ENCODE data around the gene EP400. TPM values are rescaled to one million over a fixed set of nuclear protein-coding genes. Genes with fewer than 3 reads are reported as not detected.

EP400 gene
- total and polyA plus RNA-seq, 5 donors = 10.1 to 21.6 (median 16.5) TPM

GRCh38 chr12:131930510-131930909 is 19.2 kb upstream of the EP400 start:
- Histone ChIP-seq H3K9me3 (ENCODE audit: control insufficient read depth, low read length) (no peaks in the 10 kb centered on the region), H3K27me3 (ENCODE audit: control insufficient read depth, insufficient read depth) (no peaks in the 10 kb centered on the region), H3K4me1 (ENCODE audit: control insufficient read depth, insufficient read depth, low read length) (no peaks in the 10 kb centered on the region), H3K27ac (ENCODE audit: low read length) (no peak overlapping the region), H3K4me3 (ENCODE audit: low read length) (peak overlapping the region; percentile 49)
- DNase-seq (peak in 1 of 3 donors; percentile 16), ATAC-seq (no peak)
- WGBS = 86% methylated on average over 9 of the region's 9 CpGs
- intact Hi-C loops (cut with DNase I) = loop anchor here in 1 of 4 donors (10.0 kb wide), 1 partner anchor 96 kb away; no protein-coding TSS in a partner anchor

- WGBS = 93% methylated on average over 8 of the region's 8 CpGs
- Histone ChIP-seq H3K27ac (ENCODE audit: low read length) (no peak overlapping the region), H3K4me3 (ENCODE audit: low read length) (no peak overlapping the region), H3K27me3 (ENCODE audit: control insufficient read depth, insufficient read depth) (no peaks in the 10 kb centered on the region), H3K4me1 (ENCODE audit: control insufficient read depth, insufficient read depth, low read length) (no peaks in the 10 kb centered on the region), H3K9me3 (ENCODE audit: control insufficient read depth, low read length) (no peaks in the 10 kb centered on the region)
- peak in 1 of 3 donors; percentile 54 for DNase-seq
- no peak for ATAC-seq
- intact Hi-C loops (cut with DNase I) = loop anchor here in 1 of 4 donors (10.0 kb wide), 1 partner anchor 99 kb away; no protein-coding TSS in a partner anchor
These were observed 16.4 kb upstream of the EP400 start for GRCh38 chr12:131933387-131933786.

GRCh38 chr12:131934535-131934934 is 15.2 kb upstream of the EP400 start:
- no peak for ATAC-seq
- Histone ChIP-seq H3K27me3 (ENCODE audit: control insufficient read depth, insufficient read depth) (no peaks in the 10 kb centered on the region), H3K4me1 (ENCODE audit: control insufficient read depth, insufficient read depth, low read length) (no peaks in the 10 kb centered on the region), H3K4me3 (ENCODE audit: low read length) (no peak overlapping the region), H3K9me3 (ENCODE audit: control insufficient read depth, low read length) (no peaks in the 10 kb centered on the region), H3K27ac (ENCODE audit: low read length) (no peak overlapping the region)
- intact Hi-C loops (cut with DNase I) = loop anchor here in 1 of 4 donors (10.0 kb wide), 1 partner anchor 100 kb away; no protein-coding TSS in a partner anchor
- WGBS = 87% methylated on average over 11 of the region's 11 CpGs
- peak in 1 of 3 donors; percentile 27 for DNase-seq

- Histone ChIP-seq H3K9me3 (ENCODE audit: control insufficient read depth, low read length) (no peaks in the 10 kb centered on the region), H3K4me1 (ENCODE audit: control insufficient read depth, insufficient read depth, low read length) (no peaks in the 10 kb centered on the region), H3K27ac (ENCODE audit: low read length) (no peak overlapping the region), H3K27me3 (ENCODE audit: control insufficient read depth, insufficient read depth) (no peaks in the 10 kb centered on the region), H3K4me3 (ENCODE audit: low read length) (no peak overlapping the region)
- intact Hi-C loops (cut with DNase I) = loop anchor here in 1 of 4 donors (10.0 kb wide), 1 partner anchor 103 kb away; no protein-coding TSS in a partner anchor
- DNase-seq = no peak
- WGBS = 81% methylated on average over 7 of the region's 7 CpGs
- ATAC-seq = no peak
These were observed 11.7 kb upstream of the EP400 start for GRCh38 chr12:131938082-131938481.

GRCh38 chr12:131939007-131939406 is 10.7 kb upstream of the EP400 start:
- H3K27me3 ChIP-seq (ENCODE audit: control insufficient read depth, insufficient read depth) = no peaks in the 10 kb centered on the region
- no peak overlapping the region for H3K27ac ChIP-seq (ENCODE audit: low read length)
- DNase-seq (no peak), ATAC-seq (no peak)
- H3K9me3 ChIP-seq (ENCODE audit: control insufficient read depth, low read length) = no peaks in the 10 kb centered on the region
- no peaks in the 10 kb centered on the region for H3K4me1 ChIP-seq (ENCODE audit: control insufficient read depth, insufficient read depth, low read length)
- intact Hi-C loops (cut with DNase I) = loop anchor here in 1 of 4 donors (10.0 kb wide), 1 partner anchor 104 kb away; no protein-coding TSS in a partner anchor
- H3K4me3 ChIP-seq (ENCODE audit: low read length) = no peak overlapping the region
- 95% methylated on average over 16 of the region's 16 CpGs for WGBS

- no peak overlapping the region for H3K4me3 ChIP-seq (ENCODE audit: low read length)
- ATAC-seq = no peak
- no peaks in the 10 kb centered on the region for H3K9me3 ChIP-seq (ENCODE audit: control insufficient read depth, low read length)
- H3K27me3 ChIP-seq (ENCODE audit: control insufficient read depth, insufficient read depth) = no peaks in the 10 kb centered on the region
- H3K27ac ChIP-seq (ENCODE audit: low read length) = no peak overlapping the region
- WGBS = 91% methylated on average over 8 of the region's 8 CpGs
- DNase-seq = no peak
- H3K4me1 ChIP-seq (ENCODE audit: control insufficient read depth, insufficient read depth, low read length) = no peaks in the 10 kb centered on the region
- intact Hi-C loops (cut with DNase I) = no loop called here
These were observed 9.6 kb upstream of the EP400 start for GRCh38 chr12:131940141-131940547.

- no peak overlapping the region for H3K4me3 ChIP-seq (ENCODE audit: low read length)
- no peaks in the 10 kb centered on the region for H3K9me3 ChIP-seq (ENCODE audit: control insufficient read depth, low read length)
- H3K27me3 ChIP-seq (ENCODE audit: control insufficient read depth, insufficient read depth) = no peaks in the 10 kb centered on the region
- intact Hi-C loops (cut with DNase I) = no loop called here
- DNase-seq = no peak
- H3K27ac ChIP-seq (ENCODE audit: low read length) = no peak overlapping the region
- ATAC-seq = no peak
- no peaks in the 10 kb centered on the region for H3K4me1 ChIP-seq (ENCODE audit: control insufficient read depth, insufficient read depth, low read length)
- 96% methylated on average over 46 of the region's 46 CpGs for WGBS
These were observed 8.4 kb upstream of the EP400 start for GRCh38 chr12:131941116-131941986.

GRCh38 chr12:131941987-131942341 is 7.8 kb upstream of the EP400 start:
- DNase-seq (no peak), ATAC-seq (no peak)
- Histone ChIP-seq H3K4me1 (ENCODE audit: control insufficient read depth, insufficient read depth, low read length) (no peaks in the 10 kb centered on the region), H3K4me3 (ENCODE audit: low read length) (no peak overlapping the region), H3K27me3 (ENCODE audit: control insufficient read depth, insufficient read depth) (no peaks in the 10 kb centered on the region), H3K9me3 (ENCODE audit: control insufficient read depth, low read length) (no peaks in the 10 kb centered on the region), H3K27ac (ENCODE audit: low read length) (no peak overlapping the region)
- intact Hi-C loops (cut with DNase I) = no loop called here
- 92% methylated on average over 7 of the region's 7 CpGs for WGBS

GRCh38 chr12:131942671-131943070 is 7.1 kb upstream of the EP400 start:
- intact Hi-C loops (cut with DNase I) = no loop called here
- H3K27me3 ChIP-seq (ENCODE audit: control insufficient read depth, insufficient read depth) = no peaks in the 10 kb centered on the region
- WGBS = 93% methylated on average over 12 of the region's 12 CpGs
- H3K27ac ChIP-seq (ENCODE audit: low read length) = no peak overlapping the region
- H3K9me3 ChIP-seq (ENCODE audit: control insufficient read depth, low read length) = no peaks in the 10 kb centered on the region
- no peak overlapping the region for H3K4me3 ChIP-seq (ENCODE audit: low read length)
- DNase-seq (no peak), ATAC-seq (no peak)
- peaks cover 2% of the 10 kb centered on the region for H3K4me1 ChIP-seq (ENCODE audit: control insufficient read depth, insufficient read depth, low read length)

- Histone ChIP-seq H3K27ac (ENCODE audit: low read length) (no peak overlapping the region), H3K27me3 (ENCODE audit: control insufficient read depth, insufficient read depth) (no peaks in the 10 kb centered on the region), H3K9me3 (ENCODE audit: control insufficient read depth, low read length) (no peaks in the 10 kb centered on the region), H3K4me3 (ENCODE audit: low read length) (no peak overlapping the region), H3K4me1 (ENCODE audit: control insufficient read depth, insufficient read depth, low read length) (peaks cover 2% of the 10 kb centered on the region)
- WGBS = 96% methylated on average over 8 of the region's 8 CpGs
- intact Hi-C loops (cut with DNase I) = no loop called here
- ATAC-seq = no peak
- no peak for DNase-seq
These were observed 6.4 kb upstream of the EP400 start for GRCh38 chr12:131943389-131943788.

- Histone ChIP-seq H3K4me3 (ENCODE audit: low read length) (no peak overlapping the region), H3K27ac (ENCODE audit: low read length) (no peak overlapping the region), H3K4me1 (ENCODE audit: control insufficient read depth, insufficient read depth, low read length) (peaks cover 2% of the 10 kb centered on the region), H3K27me3 (ENCODE audit: control insufficient read depth, insufficient read depth) (no peaks in the 10 kb centered on the region), H3K9me3 (ENCODE audit: control insufficient read depth, low read length) (no peaks in the 10 kb centered on the region)
- DNase-seq (no peak), ATAC-seq (no peak)
- 97% methylated on average over 10 of the region's 10 CpGs for WGBS
- intact Hi-C loops (cut with DNase I) = no loop called here
These were observed 5.9 kb upstream of the EP400 start for GRCh38 chr12:131943876-131944275.
